Measurements from ENCODE around the gene PDZK1IP1.

GRCh38 chr1:47179988-47180563, 9.8 kb downstream of the PDZK1IP1 start:
- TF ChIP-seq CTCF (IDR thresholded peaks at IDR 0.05) (no peak), POLR2A (IDR thresholded peaks at IDR 0.05) (no peak), EP300 (IDR thresholded peaks at IDR 0.05) (no peak), POLR2AphosphoS5 (IDR thresholded peaks at IDR 0.05) (no peak)
